ENCODE results near the gene SCARB1.

Gene SCARB1

GRCh38 chr12:124761056-124761455 is 102.6 kb downstream of the SCARB1 start:
- Histone ChIP-seq H3K27me3 (ENCODE audit: insufficient read depth, poor library complexity, severe bottlenecking) (no peaks in the 10 kb centered on the region), H3K4me3 (replicated peaks; ENCODE audit: insufficient read depth, low read length) (no peak overlapping the region), H3K27ac (replicated peaks) (no peak overlapping the region)
- DNase-seq (ENCODE audit: low read depth in 1 of 2, low spot score in 1 of 2): no peak
- TF ChIP-seq GABPA (IDR thresholded peaks at IDR 0.05; ENCODE audit: low read depth): no peak
- TF ChIP-seq, protein P1, sequence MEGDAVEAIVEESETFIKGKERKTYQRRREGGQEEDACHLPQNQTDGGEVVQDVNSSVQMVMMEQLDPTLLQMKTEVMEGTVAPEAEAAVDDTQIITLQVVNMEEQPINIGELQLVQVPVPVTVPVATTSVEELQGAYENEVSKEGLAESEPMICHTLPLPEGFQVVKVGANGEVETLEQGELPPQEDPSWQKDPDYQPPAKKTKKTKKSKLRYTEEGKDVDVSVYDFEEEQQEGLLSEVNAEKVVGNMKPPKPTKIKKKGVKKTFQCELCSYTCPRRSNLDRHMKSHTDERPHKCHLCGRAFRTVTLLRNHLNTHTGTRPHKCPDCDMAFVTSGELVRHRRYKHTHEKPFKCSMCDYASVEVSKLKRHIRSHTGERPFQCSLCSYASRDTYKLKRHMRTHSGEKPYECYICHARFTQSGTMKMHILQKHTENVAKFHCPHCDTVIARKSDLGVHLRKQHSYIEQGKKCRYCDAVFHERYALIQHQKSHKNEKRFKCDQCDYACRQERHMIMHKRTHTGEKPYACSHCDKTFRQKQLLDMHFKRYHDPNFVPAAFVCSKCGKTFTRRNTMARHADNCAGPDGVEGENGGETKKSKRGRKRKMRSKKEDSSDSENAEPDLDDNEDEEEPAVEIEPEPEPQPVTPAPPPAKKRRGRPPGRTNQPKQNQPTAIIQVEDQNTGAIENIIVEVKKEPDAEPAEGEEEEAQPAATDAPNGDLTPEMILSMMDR (IDR thresholded peaks at IDR 0.05; ENCODE audit: insufficient read depth, low read length): no peak
- TF ChIP-seq SPI1 (IDR thresholded peaks at IDR 0.05; ENCODE audit: borderline replicate concordance, low read depth): no peak
- TF ChIP-seq POLR2AphosphoS5 (IDR thresholded peaks at IDR 0.05; ENCODE audit: low read depth): no peak
- TF ChIP-seq, protein P2, sequence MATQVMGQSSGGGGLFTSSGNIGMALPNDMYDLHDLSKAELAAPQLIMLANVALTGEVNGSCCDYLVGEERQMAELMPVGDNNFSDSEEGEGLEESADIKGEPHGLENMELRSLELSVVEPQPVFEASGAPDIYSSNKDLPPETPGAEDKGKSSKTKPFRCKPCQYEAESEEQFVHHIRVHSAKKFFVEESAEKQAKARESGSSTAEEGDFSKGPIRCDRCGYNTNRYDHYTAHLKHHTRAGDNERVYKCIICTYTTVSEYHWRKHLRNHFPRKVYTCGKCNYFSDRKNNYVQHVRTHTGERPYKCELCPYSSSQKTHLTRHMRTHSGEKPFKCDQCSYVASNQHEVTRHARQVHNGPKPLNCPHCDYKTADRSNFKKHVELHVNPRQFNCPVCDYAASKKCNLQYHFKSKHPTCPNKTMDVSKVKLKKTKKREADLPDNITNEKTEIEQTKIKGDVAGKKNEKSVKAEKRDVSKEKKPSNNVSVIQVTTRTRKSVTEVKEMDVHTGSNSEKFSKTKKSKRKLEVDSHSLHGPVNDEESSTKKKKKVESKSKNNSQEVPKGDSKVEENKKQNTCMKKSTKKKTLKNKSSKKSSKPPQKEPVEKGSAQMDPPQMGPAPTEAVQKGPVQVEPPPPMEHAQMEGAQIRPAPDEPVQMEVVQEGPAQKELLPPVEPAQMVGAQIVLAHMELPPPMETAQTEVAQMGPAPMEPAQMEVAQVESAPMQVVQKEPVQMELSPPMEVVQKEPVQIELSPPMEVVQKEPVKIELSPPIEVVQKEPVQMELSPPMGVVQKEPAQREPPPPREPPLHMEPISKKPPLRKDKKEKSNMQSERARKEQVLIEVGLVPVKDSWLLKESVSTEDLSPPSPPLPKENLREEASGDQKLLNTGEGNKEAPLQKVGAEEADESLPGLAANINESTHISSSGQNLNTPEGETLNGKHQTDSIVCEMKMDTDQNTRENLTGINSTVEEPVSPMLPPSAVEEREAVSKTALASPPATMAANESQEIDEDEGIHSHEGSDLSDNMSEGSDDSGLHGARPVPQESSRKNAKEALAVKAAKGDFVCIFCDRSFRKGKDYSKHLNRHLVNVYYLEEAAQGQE (IDR thresholded peaks at IDR 0.05; ENCODE audit: insufficient replicate concordance, low read depth): no peak

GRCh38 chr12:124760560-124760959 is 103.1 kb downstream of the SCARB1 start:
- Histone ChIP-seq H3K27me3 (ENCODE audit: insufficient read depth, poor library complexity, severe bottlenecking) (no peaks in the 10 kb centered on the region), H3K27ac (replicated peaks) (peak overlapping the region; percentile 25), H3K4me3 (replicated peaks; ENCODE audit: insufficient read depth, low read length) (no peak overlapping the region)
- DNase-seq (ENCODE audit: low read depth in 1 of 2, low spot score in 1 of 2): no peak
- no peak for TF ChIP-seq GABPA (IDR thresholded peaks at IDR 0.05; ENCODE audit: low read depth)
- no peak for TF ChIP-seq SPI1 (IDR thresholded peaks at IDR 0.05; ENCODE audit: borderline replicate concordance, low read depth)
- TF ChIP-seq, protein P2 (IDR thresholded peaks at IDR 0.05; ENCODE audit: insufficient replicate concordance, low read depth): no peak
- TF ChIP-seq, protein P1 (IDR thresholded peaks at IDR 0.05; ENCODE audit: insufficient read depth, low read length): no peak
- TF ChIP-seq POLR2AphosphoS5 (IDR thresholded peaks at IDR 0.05; ENCODE audit: low read depth): no peak

- no peak for TF ChIP-seq POLR2AphosphoS5 (IDR thresholded peaks at IDR 0.05; ENCODE audit: low read depth)
- TF ChIP-seq SPI1 (IDR thresholded peaks at IDR 0.05; ENCODE audit: borderline replicate concordance, low read depth): peak; percentile 80
- TF ChIP-seq, protein P2 (IDR thresholded peaks at IDR 0.05; ENCODE audit: insufficient replicate concordance, low read depth): no peak
- TF ChIP-seq, protein P1 (IDR thresholded peaks at IDR 0.05; ENCODE audit: insufficient read depth, low read length): no peak
- TF ChIP-seq GABPA (IDR thresholded peaks at IDR 0.05; ENCODE audit: low read depth): no peak
- peak in 1 of 2 experiments; percentile 66 for DNase-seq (ENCODE audit: low read depth in 1 of 2, low spot score in 1 of 2)
- Histone ChIP-seq H3K4me3 (replicated peaks; ENCODE audit: insufficient read depth, low read length) (no peak overlapping the region), H3K27me3 (ENCODE audit: insufficient read depth, poor library complexity, severe bottlenecking) (no peaks in the 10 kb centered on the region), H3K27ac (replicated peaks) (peak overlapping the region; percentile 25)
Measured at GRCh38 chr12:124759841-124760503, 103.7 kb downstream of the SCARB1 start.

Data from HL-60 (cell line).